Kidney (tissue), 14 donors: ENCODE results near the gene LTBP1. TPM values are rescaled to one million over a fixed set of nuclear protein-coding genes. Genes with fewer than 3 reads are reported as not detected.

ENCODE experiments used
- DNase-seq, 5 donors: peaks; one replicate each; pipeline ENCODE4 v3.0.0-alpha.2; 2013 to 2020
- FAIRE-seq: peaks from 2 replicates; lab custom pipeline; 2012; peaks lifted over from hg19 to GRCh38; lab: Jason Lieb, UNC
- H3K27ac ChIP-seq, 2 donors: one replicate each; pipeline ENCODE4 v1.7.0; 2013; ENCODE audit warnings: low read depth in 2 of 2, low read length in 2 of 2, inconsistent platforms in 1 of 2
- H3K27me3 ChIP-seq: one replicate; pipeline ENCODE4 v1.7.1; 2013; ENCODE audit warnings: low read length, inconsistent platforms; ENCODE audit not compliant: control insufficient read depth, insufficient read depth
- H3K36me3 ChIP-seq, 3 donors: one replicate each; pipeline versions ENCODE4 v1.7.0 to v1.7.1; 2013; ENCODE audit warnings: low read length in 3 of 3, control low read depth in 1 of 3, inconsistent platforms in 1 of 3; ENCODE audit not compliant: insufficient read depth in 3 of 3, control insufficient read depth in 2 of 3
- H3K4me1 ChIP-seq, 3 donors: one replicate each; pipeline versions ENCODE4 v1.7.0 to v1.7.1; 2013; ENCODE audit warnings: low read length in 3 of 3, inconsistent platforms in 1 of 3, low read depth in 1 of 3; ENCODE audit not compliant: control insufficient read depth in 2 of 3, insufficient read depth in 2 of 3
- H3K4me3 ChIP-seq, 3 donors: one replicate each; pipeline versions ENCODE4 v1.7.0 to v1.8.1; 2013; ENCODE audit warnings: low read length in 3 of 3, control low read depth in 1 of 3, inconsistent platforms in 1 of 3
- H3K9ac ChIP-seq, 3 donors: one replicate each; pipeline versions ENCODE4 v1.7.0 to v1.7.1; 2013; ENCODE audit warnings: low read length in 3 of 3, control low read depth in 1 of 3, inconsistent platforms in 1 of 3
- H3K9me3 ChIP-seq, 3 donors: one replicate each; pipeline versions ENCODE4 v1.7.0 to v1.7.1; 2013; ENCODE audit warnings: low read length in 3 of 3, control low read depth in 1 of 3, inconsistent platforms in 1 of 3; ENCODE audit not compliant: control insufficient read depth in 2 of 3, insufficient read depth in 1 of 3
- CTCF ChIP-seq: IDR thresholded peaks from 3 replicates; pipeline ENCODE4 v1.5.1; 2012; ENCODE audit warnings: mild to moderate bottlenecking, moderate library complexity, borderline replicate concordance; ENCODE audit not compliant: insufficient read depth; ENCODE audit errors: extremely low read depth
- intact Hi-C: fragments of 100-400 bp; cut with DNase I; formaldehyde crosslinking; loops from one replicate; pipeline ENCODE4 v1.11.1; 2022
- polyA plus RNA-seq: library from polyadenylated mRNA; stranded (reverse); fragments of 350-450 nt; fragmentation: Illumina TruSeq; extraction: RNeasy Lipid Tissue Mini Kit (QIAGEN cat#74804); gene quantifications from one replicate; pipeline ENCODE4 v1.2.3, GENCODE V29; 2014; ENCODE audit warnings: low read depth, low replicate concordance; ENCODE audit not compliant: insufficient read depth
- total RNA-seq: library from RNA; stranded (reverse); fragmentation: NEBNext Ultra II Directional; extraction: Animal tissue kit (Norgen Biotek cat#: 25700); gene quantifications from one replicate; pipeline ENCODE4 v1.2.1, GENCODE V29; 2021
- donor health status: control.
- donor health status: control.
- donor health status: control.
- donor health status: control.
- donor health status: control.
- donor health status: DM: yes; HTN: yes; CAD: no.
- donor health status: Normal renal cell carcinoma (clear cell type).

LTBP1 gene
- total and polyA plus RNA-seq, 2 donors from 2014 or later: 9.3 to 39.8 TPM

- Histone ChIP-seq H3K36me3 (no peaks in the 10 kb centered on the region), H3K27me3 (no peaks in the 10 kb centered on the region), H3K4me3 (no peak overlapping the region), H3K9ac (no peak overlapping the region), H3K27ac (no peak overlapping the region), H3K4me1 (no peaks in the 10 kb centered on the region), H3K9me3 (no peaks in the 10 kb centered on the region)
- no peak for FAIRE-seq
- DNase-seq: no peak
- no peak for TF ChIP-seq CTCF
- intact Hi-C loops: no loop called here
These were observed 357.5 kb downstream of the LTBP1 start for GRCh38 chr2:33304032-33304864.

GRCh38 chr2:33307659-33308270, 361.0 kb downstream of the LTBP1 start:
- no peak overlapping the region for H3K27ac ChIP-seq
- H3K36me3 ChIP-seq: no peaks in the 10 kb centered on the region
- TF ChIP-seq CTCF: no peak
- no peak for DNase-seq
- intact Hi-C loops: no loop called here
- no peaks in the 10 kb centered on the region for H3K9me3 ChIP-seq
- H3K9ac ChIP-seq: no peak overlapping the region
- H3K4me3 ChIP-seq: no peak overlapping the region
- no peaks in the 10 kb centered on the region for H3K4me1 ChIP-seq
- no peaks in the 10 kb centered on the region for H3K27me3 ChIP-seq
- FAIRE-seq: no peak

GRCh38 chr2:33312355-33312754, 365.6 kb downstream of the LTBP1 start:
- H3K36me3 ChIP-seq: no peaks in the 10 kb centered on the region
- no peaks in the 10 kb centered on the region for H3K4me1 ChIP-seq
- no peaks in the 10 kb centered on the region for H3K9me3 ChIP-seq
- TF ChIP-seq CTCF: no peak
- intact Hi-C loops: no loop called here
- no peaks in the 10 kb centered on the region for H3K27me3 ChIP-seq
- no peak overlapping the region for H3K4me3 ChIP-seq
- DNase-seq: no peak
- H3K27ac ChIP-seq: no peak overlapping the region
- H3K9ac ChIP-seq: no peak overlapping the region
- no peak for FAIRE-seq
